Measurements from ENCODE around the gene PRKCB. TPM values are rescaled to one million over a fixed set of nuclear protein-coding genes. Genes with fewer than 3 reads are reported as not detected.
A peak's percentile ranks its signal among the peaks of the same experiment; 100 is the strongest.
"Not testable (repeated sequence)": the region's sequence is repeated elsewhere in the genome, so short reads cannot be mapped to it uniquely, and the experiment has no call there.

The PRKCB gene
- total RNA-seq, 2 experiments from 2014 or later, result 77.8 to 81.0 TPM

DNA sequence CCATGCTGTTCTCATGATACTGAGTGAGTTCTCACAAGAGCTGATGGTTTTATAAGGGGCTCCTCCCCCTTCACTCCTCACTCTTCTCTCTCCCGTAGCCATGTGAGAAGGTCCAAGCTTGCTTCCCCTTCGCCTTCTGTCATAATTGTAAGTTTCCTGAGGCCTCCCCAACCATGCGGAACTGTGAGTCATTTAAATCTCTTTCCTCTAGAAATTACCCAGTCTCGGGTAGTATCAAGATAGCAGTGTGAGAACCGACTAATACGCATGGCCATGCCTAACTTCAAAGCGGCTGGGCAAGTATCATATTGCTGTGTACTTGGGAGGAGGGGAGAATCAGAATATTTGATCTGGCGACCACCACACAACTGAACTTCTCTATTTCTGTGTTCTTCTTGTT is 88.3 kb downstream of the PRKCB start:
- Mint-ChIP-seq H3K4me1 (peaks cover 18% of the 10 kb centered on the region), H3K27me3 (no peaks in the 10 kb centered on the region), H3K4me3 (no peak overlapping the region), H3K27ac (no peak overlapping the region), H3K9me3 (peaks cover 4% of the 10 kb centered on the region), H3K36me3 (ENCODE audit: low read depth) (peaks cover 27% of the 10 kb centered on the region)
- no peak for DNase-seq
- POLR2A ChIA-PET, result no interaction called here
- CTCF ChIA-PET, result no interaction called here

DNA sequence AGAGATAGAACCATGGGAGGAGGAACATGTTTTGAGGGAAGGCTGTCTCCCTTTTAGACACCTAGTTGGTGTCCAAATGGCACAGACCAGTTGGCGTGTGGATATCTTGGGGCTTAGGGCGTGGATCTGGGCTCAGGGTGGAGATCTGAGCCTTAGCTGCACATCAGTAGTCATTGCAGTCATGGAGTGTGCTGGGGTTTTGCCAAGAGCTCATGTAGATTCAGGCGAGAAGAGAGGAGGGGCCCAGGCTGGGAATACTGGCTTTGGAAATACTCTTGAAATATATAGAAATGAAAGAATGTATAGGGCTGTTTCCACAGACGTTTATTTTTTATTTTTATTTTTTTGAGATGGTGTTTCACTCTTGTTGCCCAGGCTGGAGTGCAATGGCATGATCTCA is 92.0 kb downstream of the PRKCB start:
- Mint-ChIP-seq H3K9me3 (no peaks in the 10 kb centered on the region), H3K36me3 (ENCODE audit: low read depth) (peaks cover 18% of the 10 kb centered on the region), H3K4me1 (peaks cover 4% of the 10 kb centered on the region), H3K27me3 (no peaks in the 10 kb centered on the region), H3K4me3 (no peak overlapping the region), H3K27ac (peak overlapping the region; percentile 51)
- POLR2A ChIA-PET, result no interaction called here
- CTCF ChIA-PET, result no interaction called here
- DNase-seq, result no peak

DNA sequence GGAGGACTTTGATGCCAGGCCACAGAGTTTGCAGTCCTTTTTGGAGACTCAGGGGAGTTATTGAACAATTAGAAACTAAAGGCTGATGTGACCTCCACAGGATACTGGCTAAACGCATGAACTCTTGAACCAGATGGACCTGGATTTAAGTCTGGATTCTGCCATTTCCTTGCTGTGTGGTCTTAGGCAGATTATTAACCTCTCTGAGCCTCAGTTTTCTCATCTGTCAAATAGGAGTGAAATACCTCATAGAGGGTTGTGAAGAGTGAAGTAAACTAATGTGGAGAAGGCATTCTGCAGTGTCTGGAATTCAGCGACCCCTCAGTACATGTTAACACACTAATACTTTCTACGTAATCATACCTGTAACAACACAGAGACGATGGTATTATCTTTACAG is 93.5 kb downstream of the PRKCB start:
- ChIA-PET POLR2A (no interaction called here), CTCF (interaction anchor here (1.5 kb wide), 1 partner anchor 11 kb away, joined by 4 read pairs; no protein-coding TSS in a partner anchor)
- no peak overlapping the region for H3K27ac Mint-ChIP-seq
- peaks cover 27% of the 10 kb centered on the region for H3K36me3 Mint-ChIP-seq (ENCODE audit: low read depth)
- H3K9me3 Mint-ChIP-seq, result peaks cover 9% of the 10 kb centered on the region
- DNase-seq, result no peak
- no peaks in the 10 kb centered on the region for H3K27me3 Mint-ChIP-seq
- H3K4me1 Mint-ChIP-seq, result peaks cover 6% of the 10 kb centered on the region
- H3K4me3 Mint-ChIP-seq, result no peak overlapping the region

DNA sequence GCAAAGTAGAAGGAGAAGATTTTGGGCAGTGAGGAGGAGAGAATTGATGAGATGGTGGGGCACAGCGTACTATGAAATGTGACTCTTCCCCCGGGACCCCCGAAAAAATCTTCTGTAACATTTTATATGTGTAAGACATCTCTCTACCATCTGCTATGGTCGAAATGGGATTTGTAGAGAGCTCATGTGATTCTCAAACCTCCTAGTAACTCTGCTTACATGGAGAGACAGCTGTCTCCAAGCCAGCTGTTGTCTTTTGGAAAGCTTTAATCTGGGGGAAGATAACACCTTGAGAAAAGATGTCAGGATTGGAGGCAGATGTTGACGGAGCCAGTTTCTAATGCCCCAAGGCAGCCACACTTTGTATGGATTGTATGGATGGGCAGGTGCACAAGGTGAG is 94.1 kb downstream of the PRKCB start:
- Mint-ChIP-seq H3K4me3 (no peak overlapping the region), H3K27ac (no peak overlapping the region), H3K27me3 (no peaks in the 10 kb centered on the region), H3K4me1 (peaks cover 11% of the 10 kb centered on the region), H3K36me3 (ENCODE audit: low read depth) (peaks cover 24% of the 10 kb centered on the region), H3K9me3 (peaks cover 9% of the 10 kb centered on the region)
- no peak for DNase-seq
- ChIA-PET POLR2A (no interaction called here), CTCF (interaction anchor here (1.3 to 1.5 kb wide), 2 partner anchors 11 to 17 kb away, joined by 4 read pairs; no protein-coding TSS in a partner anchor)

DNA sequence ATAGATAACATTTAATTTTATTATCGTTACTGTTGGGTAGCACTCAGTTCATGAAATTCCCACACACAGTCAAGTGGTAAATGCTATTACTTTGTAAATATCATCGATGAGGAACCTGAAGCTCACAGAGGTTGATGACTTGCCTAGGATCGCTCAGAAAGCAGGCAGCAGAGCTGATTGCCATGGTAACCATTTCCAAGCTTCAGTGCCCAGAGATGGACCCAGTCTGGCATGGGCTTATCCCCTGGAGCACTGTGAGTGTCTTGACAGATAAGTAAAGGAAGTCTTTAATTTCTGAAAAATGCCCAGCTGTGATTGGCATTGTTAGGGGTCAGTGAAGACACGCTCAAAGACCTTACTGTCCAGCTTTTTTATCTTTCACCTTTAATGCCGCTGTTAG is 95.0 kb downstream of the PRKCB start:
- Mint-ChIP-seq H3K36me3 (ENCODE audit: low read depth) (peaks cover 20% of the 10 kb centered on the region), H3K4me3 (no peak overlapping the region), H3K27me3 (no peaks in the 10 kb centered on the region), H3K27ac (no peak overlapping the region), H3K4me1 (peaks cover 13% of the 10 kb centered on the region), H3K9me3 (peaks cover 9% of the 10 kb centered on the region)
- ChIA-PET CTCF (interaction anchor here (1.3 kb wide), 1 partner anchor 18 kb away, joined by 4 read pairs; no protein-coding TSS in a partner anchor), POLR2A (no interaction called here)
- DNase-seq, result no peak

DNA sequence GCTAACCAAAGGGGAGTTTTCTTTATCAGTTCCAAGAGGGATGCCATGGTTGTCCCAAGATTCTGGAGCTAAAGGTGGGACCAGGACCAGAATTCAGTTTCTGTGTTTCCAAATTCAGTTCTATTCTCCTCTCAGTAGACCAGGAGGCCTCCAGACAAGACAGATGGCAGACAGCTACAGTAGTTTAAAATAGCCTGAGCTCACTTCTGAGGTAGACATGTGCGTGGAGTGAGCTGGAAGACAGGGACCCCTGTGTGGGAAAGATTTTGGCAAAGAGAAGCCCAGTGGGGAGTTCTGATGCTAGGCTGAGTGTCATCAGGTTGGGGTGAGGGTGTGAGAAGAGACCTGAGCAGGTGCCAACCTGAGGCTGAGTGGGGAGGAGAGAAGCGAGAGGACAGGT is 95.4 kb downstream of the PRKCB start:
- POLR2A ChIA-PET, result no interaction called here
- CTCF ChIA-PET, result interaction anchor here (1.3 kb wide), 1 partner anchor 18 kb away, joined by 4 read pairs; no protein-coding TSS in a partner anchor
- no peak for DNase-seq
- peaks cover 16% of the 10 kb centered on the region for H3K4me1 Mint-ChIP-seq
- no peak overlapping the region for H3K4me3 Mint-ChIP-seq
- H3K27ac Mint-ChIP-seq, result no peak overlapping the region
- H3K9me3 Mint-ChIP-seq, result peaks cover 9% of the 10 kb centered on the region
- peaks cover 20% of the 10 kb centered on the region for H3K36me3 Mint-ChIP-seq (ENCODE audit: low read depth)
- no peaks in the 10 kb centered on the region for H3K27me3 Mint-ChIP-seq

DNA sequence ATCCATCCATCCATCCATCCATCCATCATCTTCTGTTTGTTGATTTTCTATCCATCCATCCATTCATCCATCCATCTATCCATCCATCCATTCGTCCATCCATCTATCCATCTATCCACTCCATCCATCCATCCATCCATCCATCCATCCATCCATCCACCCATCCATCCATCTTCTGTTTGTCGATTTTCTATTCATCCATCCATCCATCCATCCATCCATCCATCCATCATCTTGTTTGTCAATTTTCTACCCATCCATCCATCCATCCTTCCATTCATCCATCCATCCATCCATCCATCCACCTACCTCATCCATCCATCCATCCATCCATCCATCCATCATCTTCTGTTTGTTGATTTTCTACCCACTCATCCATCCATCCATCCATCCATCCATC is 97.9 kb downstream of the PRKCB start:
- CTCF ChIA-PET, result interaction anchor here (0.8 kb wide), 1 partner anchor 97 kb away, joined by 5 read pairs; no protein-coding TSS in a partner anchor

DNA sequence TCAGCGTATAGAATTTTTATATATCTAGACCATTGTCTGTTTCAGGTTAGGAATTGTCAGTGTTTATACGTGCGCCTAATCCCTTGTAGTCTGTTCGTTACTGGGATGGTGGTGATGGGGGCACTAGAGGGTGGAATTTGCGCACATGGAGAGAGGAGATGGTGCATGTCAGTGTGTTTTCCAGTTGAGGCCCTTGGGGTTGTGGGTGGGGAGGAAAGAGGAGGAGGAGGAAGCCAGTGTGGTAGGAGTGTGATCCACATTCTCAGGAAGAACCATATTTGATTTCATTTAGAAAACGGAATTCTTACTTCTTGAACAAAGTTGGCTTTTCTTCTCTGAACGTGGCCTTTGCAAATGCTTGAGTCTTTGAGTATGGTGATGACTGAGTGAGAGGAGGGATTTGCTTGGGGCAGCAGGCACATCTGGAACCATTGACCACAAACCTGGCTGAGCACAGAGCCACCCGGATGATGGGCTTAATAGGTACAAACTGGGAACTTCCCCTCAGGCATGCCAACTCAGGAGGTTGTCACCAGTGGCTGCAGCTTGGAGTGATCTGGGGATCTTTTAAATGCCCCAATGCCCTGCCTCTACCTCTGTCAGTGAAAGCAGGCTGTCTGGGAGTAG is 98.9 kb downstream of the PRKCB start:
- Mint-ChIP-seq H3K27ac (no peak overlapping the region), H3K27me3 (no peaks in the 10 kb centered on the region), H3K36me3 (ENCODE audit: low read depth) (peaks cover 33% of the 10 kb centered on the region), H3K4me1 (peaks cover 15% of the 10 kb centered on the region), H3K9me3 (peaks cover 9% of the 10 kb centered on the region), H3K4me3 (no peak overlapping the region)
- ChIA-PET POLR2A (no interaction called here), CTCF (interaction anchor here (0.8 kb wide), 1 partner anchor 96 kb away, joined by 5 read pairs; no protein-coding TSS in a partner anchor)
- DNase-seq, result no peak

More for the DNA sequence above, 97.9 kb downstream of the PRKCB start:
- H3K27me3 Mint-ChIP-seq, H3K9me3 Mint-ChIP-seq, POLR2A ChIA-PET, DNase-seq, H3K27ac Mint-ChIP-seq, H3K4me3 Mint-ChIP-seq: not testable (repeated sequence)
- H3K36me3 Mint-ChIP-seq (ENCODE audit: low read depth), result peaks cover 33% of the 10 kb centered on the region
- H3K4me1 Mint-ChIP-seq, result peaks cover 15% of the 10 kb centered on the region

DNA sequence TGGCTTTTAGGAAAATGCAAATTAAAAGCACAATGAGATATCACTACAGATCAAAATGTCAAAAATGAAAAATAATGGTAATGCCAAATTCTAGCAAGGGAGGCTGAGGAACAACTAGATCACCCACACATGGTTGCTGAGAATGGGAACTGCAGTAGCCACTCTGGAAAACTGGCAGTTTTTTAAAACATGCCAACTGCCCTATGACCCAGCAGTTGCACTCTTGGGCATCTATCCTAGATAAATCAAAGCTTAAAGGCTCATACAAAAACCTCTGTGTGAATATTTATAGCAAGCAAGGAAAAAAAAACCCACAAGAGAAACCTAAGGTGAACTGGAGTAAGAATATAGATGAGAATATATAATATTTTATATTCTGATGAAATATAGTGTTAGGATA is 104.3 kb downstream of the PRKCB start:
- ChIA-PET POLR2A (no interaction called here), CTCF (interaction anchor here (1.5 kb wide), 1 partner anchor 10 kb away, joined by 4 read pairs; no protein-coding TSS in a partner anchor)
- Mint-ChIP-seq H3K27me3 (no peaks in the 10 kb centered on the region), H3K9me3 (no peaks in the 10 kb centered on the region), H3K4me1 (peaks cover 8% of the 10 kb centered on the region), H3K27ac (no peak overlapping the region), H3K36me3 (ENCODE audit: low read depth) (peaks cover 23% of the 10 kb centered on the region), H3K4me3 (no peak overlapping the region)
- DNase-seq, result no peak

DNA sequence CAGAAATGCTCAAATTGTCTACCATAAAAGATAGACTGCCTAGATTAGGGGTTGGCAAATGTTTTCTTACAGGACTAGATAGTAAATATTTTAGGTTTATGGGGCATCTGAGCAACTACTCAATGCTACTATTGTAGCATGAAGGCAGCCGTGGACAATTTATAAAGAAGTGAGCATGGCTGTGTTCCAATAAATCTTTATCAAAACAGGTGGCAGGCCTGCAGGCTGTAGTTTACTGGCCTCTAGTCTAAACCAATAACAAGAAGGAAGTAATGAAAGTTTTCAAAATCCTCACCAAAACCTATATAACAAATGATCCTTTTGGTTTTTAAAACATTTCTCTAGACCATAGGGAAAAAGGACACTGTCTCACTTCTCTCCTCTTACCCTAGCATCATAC is 105.2 kb downstream of the PRKCB start:
- H3K4me1 Mint-ChIP-seq, result peaks cover 7% of the 10 kb centered on the region
- H3K36me3 Mint-ChIP-seq (ENCODE audit: low read depth), result peaks cover 20% of the 10 kb centered on the region
- H3K9me3 Mint-ChIP-seq, result no peaks in the 10 kb centered on the region
- no peak overlapping the region for H3K4me3 Mint-ChIP-seq
- no peak for DNase-seq
- POLR2A ChIA-PET, result no interaction called here
- no peak overlapping the region for H3K27ac Mint-ChIP-seq
- CTCF ChIA-PET, result interaction anchor here (1.5 kb wide), 1 partner anchor 11 kb away, joined by 4 read pairs; no protein-coding TSS in a partner anchor
- H3K27me3 Mint-ChIP-seq, result no peaks in the 10 kb centered on the region

DNA sequence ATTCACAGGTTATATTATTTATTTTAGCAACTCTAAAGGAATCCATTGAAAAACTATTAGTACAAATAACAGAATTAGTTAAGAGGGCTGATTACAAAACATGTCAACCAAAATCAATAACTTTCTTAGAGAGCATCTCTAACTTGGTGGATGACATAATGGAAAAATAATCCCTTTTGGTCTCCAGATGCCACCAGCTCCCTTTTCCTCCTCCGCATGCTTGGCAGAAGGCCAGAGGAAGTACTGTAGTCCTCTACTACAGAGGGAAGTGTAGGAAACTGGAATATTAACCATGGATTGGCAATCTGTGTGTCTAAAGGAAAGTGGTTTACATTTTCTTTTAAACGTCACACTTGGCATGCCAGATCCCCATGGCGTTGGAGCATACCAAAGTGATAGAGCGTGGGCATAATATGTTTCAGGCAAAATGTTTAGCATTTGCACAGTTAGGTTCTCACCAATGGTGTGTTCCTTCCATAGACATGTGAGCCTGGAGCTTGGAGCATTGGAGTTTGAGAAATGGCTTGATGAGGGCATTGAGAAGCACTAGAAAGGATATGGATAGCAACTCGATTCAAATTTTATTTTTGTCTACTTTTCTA is 106.3 kb downstream of the PRKCB start:
- no peaks in the 10 kb centered on the region for H3K27me3 Mint-ChIP-seq
- no peak overlapping the region for H3K4me3 Mint-ChIP-seq
- no peak for DNase-seq
- peaks cover 6% of the 10 kb centered on the region for H3K4me1 Mint-ChIP-seq
- CTCF ChIA-PET, result interaction anchor here (0.7 to 1.4 kb wide), 2 partner anchors 33 to 108 kb away, joined by 3 to 4 read pairs; no protein-coding TSS in a partner anchor
- POLR2A ChIA-PET, result no interaction called here
- H3K9me3 Mint-ChIP-seq, result no peaks in the 10 kb centered on the region
- peaks cover 16% of the 10 kb centered on the region for H3K36me3 Mint-ChIP-seq (ENCODE audit: low read depth)
- no peak overlapping the region for H3K27ac Mint-ChIP-seq

DNA sequence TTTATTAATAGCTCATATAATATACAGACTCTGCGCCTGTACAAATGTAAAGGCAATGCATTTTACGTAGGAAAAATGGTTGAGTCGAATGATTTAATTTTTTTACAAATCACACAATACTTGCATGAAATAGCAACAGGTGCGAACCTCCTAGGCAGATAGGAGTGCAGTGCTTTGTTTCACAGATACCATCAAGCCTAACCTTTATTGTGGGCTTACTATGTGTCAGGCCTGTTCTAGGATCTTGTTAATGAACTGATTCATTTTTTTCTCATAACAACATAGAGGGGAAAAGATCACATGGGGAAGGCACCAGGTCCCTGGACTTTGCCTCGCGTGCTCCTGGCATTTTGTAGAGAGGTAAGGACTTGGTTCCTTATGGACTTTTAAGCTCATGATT is 107.8 kb downstream of the PRKCB start:
- Mint-ChIP-seq H3K27me3 (no peaks in the 10 kb centered on the region), H3K36me3 (ENCODE audit: low read depth) (peaks cover 12% of the 10 kb centered on the region), H3K27ac (no peak overlapping the region), H3K4me3 (no peak overlapping the region), H3K9me3 (no peaks in the 10 kb centered on the region), H3K4me1 (peaks cover 19% of the 10 kb centered on the region)
- ChIA-PET POLR2A (no interaction called here), CTCF (interaction anchor here (1.2 kb wide), 1 partner anchor 16 kb away, joined by 5 read pairs; no protein-coding TSS in a partner anchor)
- DNase-seq, result no peak

DNA sequence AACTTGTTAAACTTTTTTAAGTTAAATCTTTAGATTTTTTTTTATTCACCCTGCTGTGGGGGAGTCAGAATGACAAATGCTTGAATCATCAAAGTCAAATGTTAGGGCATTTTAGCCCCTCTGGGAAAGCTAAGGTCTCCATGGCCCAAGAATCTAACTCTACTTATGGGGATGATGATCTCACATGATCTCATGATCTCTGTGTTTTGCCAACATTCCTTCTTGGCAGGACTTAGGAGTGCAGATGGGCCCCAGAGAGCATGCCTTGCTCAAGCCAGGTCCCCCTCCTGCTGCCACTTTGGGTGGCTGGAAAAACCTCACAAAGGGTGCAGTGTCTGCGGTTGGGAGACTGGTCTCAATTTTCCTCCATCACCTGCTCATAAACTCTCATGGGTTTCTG is 108.6 kb downstream of the PRKCB start:
- peaks cover 12% of the 10 kb centered on the region for H3K36me3 Mint-ChIP-seq (ENCODE audit: low read depth)
- CTCF ChIA-PET, result interaction anchor here (1.2 to 1.4 kb wide), 2 partner anchors 15 to 23 kb away, joined by 3 to 5 read pairs; no protein-coding TSS in a partner anchor
- H3K4me3 Mint-ChIP-seq, result no peak overlapping the region
- POLR2A ChIA-PET, result no interaction called here
- H3K9me3 Mint-ChIP-seq, result no peaks in the 10 kb centered on the region
- no peak for DNase-seq
- H3K27ac Mint-ChIP-seq, result no peak overlapping the region
- peaks cover 26% of the 10 kb centered on the region for H3K4me1 Mint-ChIP-seq
- no peaks in the 10 kb centered on the region for H3K27me3 Mint-ChIP-seq

All from activated CD4-positive, alpha-beta T cell treated with anti-CD3 and anti-CD28 coated beads, Interleukin-2, amount 10 ng/mL, durations not matched to agents 7 days and 5 days (primary cell).